Renal pelvis (tissue), 4 donors: ENCODE measurements around the gene PSD2. TPM values are rescaled to one million over a fixed set of nuclear protein-coding genes. Genes with fewer than 3 reads are reported as not detected.

Source experiments
- DNase-seq: peaks from one replicate; pipeline ENCODE4 v3.0.0-alpha.2; 2013
- polyA plus RNA-seq, 3 donors: library from polyadenylated mRNA; unstranded; fragments of 120-200 nt; gene quantifications; one replicate each; pipeline ENCODE4 v1.2.1, GENCODE V29; 2013; ENCODE audit not compliant: insufficient read length in 3 of 3

PSD2 gene
- polyA plus RNA-seq, 3 donors: 1.9 to 3.0 (median 2.5) TPM

GRCh38 chr5:139877129-139877597 lies 81.6 kb downstream of the PSD2 start:
- DNase-seq: no peak

- no peak for DNase-seq
Measured at GRCh38 chr5:139878093-139878492, 82.5 kb downstream of the PSD2 start.

GRCh38 chr5:139880416-139881142 lies 85.0 kb downstream of the PSD2 start:
- no peak for DNase-seq

GRCh38 chr5:139881143-139881733 lies 85.6 kb downstream of the PSD2 start:
- DNase-seq: peak; percentile 33

- DNase-seq: no peak
Measured at GRCh38 chr5:139882316-139882715, 86.7 kb downstream of the PSD2 start.

GRCh38 chr5:139882961-139883539 lies 87.4 kb downstream of the PSD2 start:
- DNase-seq: no peak

- DNase-seq: no peak
Measured at GRCh38 chr5:139884144-139884543, 88.5 kb downstream of the PSD2 start.

- DNase-seq: no peak
Measured at GRCh38 chr5:139884734-139885133, 89.1 kb downstream of the PSD2 start.

- DNase-seq: no peak
Measured at GRCh38 chr5:139885172-139885856, 89.7 kb downstream of the PSD2 start.

GRCh38 chr5:139885857-139886208 lies 90.2 kb downstream of the PSD2 start:
- no peak for DNase-seq

- no peak for DNase-seq
Measured at GRCh38 chr5:139886213-139886612, 90.6 kb downstream of the PSD2 start.

GRCh38 chr5:139888370-139888769 lies 92.8 kb downstream of the PSD2 start:
- no peak for DNase-seq

GRCh38 chr5:139889410-139889809 lies 93.8 kb downstream of the PSD2 start:
- DNase-seq: no peak

- DNase-seq: no peak
Measured at GRCh38 chr5:139893873-139894272, 98.3 kb downstream of the PSD2 start.

Other genes with a start within 250 kb of the PSD2 start
- gene UBE2D2, start 234.5 kb upstream of the PSD2 start, polyA plus RNA-seq: 100 to 1,000 TPM; 138 to 149 (median 141) TPM
- 100 to 1,000 TPM; 190 to 206 (median 205) TPM for gene CXXC5, start 147.5 kb upstream of the PSD2 start, polyA plus RNA-seq
- 1 to 10 TPM; 1.1 to 1.8 (median 1.8) TPM for gene NRG2, start 247.5 kb downstream of the PSD2 start, polyA plus RNA-seq